ENCODE results near the gene NTMT1. TPM values are rescaled to one million over a fixed set of nuclear protein-coding genes. Genes with fewer than 3 reads are reported as not detected.
A peak's percentile ranks its signal among the peaks of the same experiment; 100 is the strongest.

Gene NTMT1
- total and polyA plus RNA-seq, 12 donors: 27.2 to 190 (median 73.6) TPM

DNA sequence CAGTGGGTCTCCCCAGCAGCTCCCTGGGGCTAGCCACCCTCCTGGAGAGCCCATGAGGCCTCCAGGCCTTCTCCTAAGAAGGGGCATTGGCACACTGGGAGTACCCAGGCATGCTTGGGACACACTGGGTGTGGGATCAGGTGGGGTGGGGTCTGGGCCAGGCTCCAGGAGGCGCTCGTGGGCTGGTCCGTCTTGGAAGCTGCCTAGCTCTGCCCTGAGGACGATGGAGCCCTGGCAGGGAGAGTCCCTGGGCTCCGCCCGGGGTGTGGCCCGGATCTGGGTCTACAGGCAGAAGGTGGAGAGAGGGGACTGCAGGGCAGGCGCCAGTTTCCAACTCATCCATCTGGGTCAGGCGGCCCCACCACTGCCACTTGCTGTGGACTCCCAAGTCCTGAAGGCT, 41.9 kb downstream of the NTMT1 start:
- no peak for TF ChIP-seq POLR2A (IDR thresholded peaks at IDR 0.05)
- TF ChIP-seq, protein P1, sequence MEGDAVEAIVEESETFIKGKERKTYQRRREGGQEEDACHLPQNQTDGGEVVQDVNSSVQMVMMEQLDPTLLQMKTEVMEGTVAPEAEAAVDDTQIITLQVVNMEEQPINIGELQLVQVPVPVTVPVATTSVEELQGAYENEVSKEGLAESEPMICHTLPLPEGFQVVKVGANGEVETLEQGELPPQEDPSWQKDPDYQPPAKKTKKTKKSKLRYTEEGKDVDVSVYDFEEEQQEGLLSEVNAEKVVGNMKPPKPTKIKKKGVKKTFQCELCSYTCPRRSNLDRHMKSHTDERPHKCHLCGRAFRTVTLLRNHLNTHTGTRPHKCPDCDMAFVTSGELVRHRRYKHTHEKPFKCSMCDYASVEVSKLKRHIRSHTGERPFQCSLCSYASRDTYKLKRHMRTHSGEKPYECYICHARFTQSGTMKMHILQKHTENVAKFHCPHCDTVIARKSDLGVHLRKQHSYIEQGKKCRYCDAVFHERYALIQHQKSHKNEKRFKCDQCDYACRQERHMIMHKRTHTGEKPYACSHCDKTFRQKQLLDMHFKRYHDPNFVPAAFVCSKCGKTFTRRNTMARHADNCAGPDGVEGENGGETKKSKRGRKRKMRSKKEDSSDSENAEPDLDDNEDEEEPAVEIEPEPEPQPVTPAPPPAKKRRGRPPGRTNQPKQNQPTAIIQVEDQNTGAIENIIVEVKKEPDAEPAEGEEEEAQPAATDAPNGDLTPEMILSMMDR (IDR thresholded peaks at IDR 0.05): no peak
- no peak overlapping the region for H3K27ac ChIP-seq
- intact Hi-C loops (cut with DNase I): no loop called here
- DNase-seq: no peak
- WGBS, 4 donors: 90 to 100% (median 94%) methylated on average over 2 to 9 of the region's 9 CpGs
- H3K4me3 ChIP-seq: no peak overlapping the region
- H3K27me3 ChIP-seq: peaks cover 5% of the 10 kb centered on the region
- no peaks in the 10 kb centered on the region for H3K9me3 ChIP-seq (replicated peaks in 1 of 3)
- H3K36me3 ChIP-seq (replicated peaks in 1 of 2): no peaks in the 10 kb centered on the region
- peaks cover 0 to 5% of the 10 kb centered on the region in 2 donors for H3K4me1 ChIP-seq (replicated peaks in 1 of 2)

DNA sequence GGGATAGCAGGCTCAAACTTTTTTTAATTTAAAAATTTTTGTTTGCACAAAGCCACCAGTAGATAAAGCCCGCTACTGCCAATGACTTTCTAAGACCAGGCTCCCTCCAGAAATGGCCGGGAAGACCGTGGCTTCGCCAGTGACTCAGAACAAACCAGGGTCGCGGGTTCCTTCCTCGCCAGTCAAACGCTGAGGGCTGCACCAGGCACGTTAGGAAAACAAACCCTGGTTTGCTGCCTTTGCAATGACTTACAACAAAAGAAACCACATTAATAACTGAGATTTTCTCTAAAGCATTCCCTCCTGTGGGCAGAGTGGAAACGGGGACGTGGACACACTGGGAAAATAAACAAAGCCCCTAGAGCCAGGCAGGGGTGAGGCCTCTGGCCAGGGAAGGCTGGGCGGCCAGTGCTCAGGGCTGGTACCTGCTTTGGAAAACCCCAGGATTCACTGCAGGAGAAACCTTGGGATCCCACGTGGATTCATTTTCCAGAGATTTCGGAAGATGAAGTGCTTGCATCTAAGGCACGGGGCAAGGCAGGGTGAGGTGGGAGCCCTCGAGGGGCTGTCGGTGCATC, 43.3 kb downstream of the NTMT1 start:
- Histone ChIP-seq H3K9me3 (replicated peaks in 1 of 3) (no peaks in the 10 kb centered on the region), H3K27me3 (peaks cover 5% of the 10 kb centered on the region), H3K27ac (peak overlapping the region in 1 of 5 donors; percentile 21), H3K4me1 (replicated peaks in 1 of 2) (peaks cover 0 to 5% of the 10 kb centered on the region in 2 donors), H3K36me3 (replicated peaks in 1 of 2) (no peaks in the 10 kb centered on the region), H3K4me3 (no peak overlapping the region)
- no peak for TF ChIP-seq POLR2A (IDR thresholded peaks at IDR 0.05)
- TF ChIP-seq, protein P1 (IDR thresholded peaks at IDR 0.05): no peak
- WGBS, 4 donors: 45 to 62% (median 52%) methylated on average over 17 of the region's 17 CpGs
- DNase-seq: peak in 5 of 7 donors; percentile 44 to 68 (median 50)
- intact Hi-C loops (cut with DNase I): no loop called here

DNA sequence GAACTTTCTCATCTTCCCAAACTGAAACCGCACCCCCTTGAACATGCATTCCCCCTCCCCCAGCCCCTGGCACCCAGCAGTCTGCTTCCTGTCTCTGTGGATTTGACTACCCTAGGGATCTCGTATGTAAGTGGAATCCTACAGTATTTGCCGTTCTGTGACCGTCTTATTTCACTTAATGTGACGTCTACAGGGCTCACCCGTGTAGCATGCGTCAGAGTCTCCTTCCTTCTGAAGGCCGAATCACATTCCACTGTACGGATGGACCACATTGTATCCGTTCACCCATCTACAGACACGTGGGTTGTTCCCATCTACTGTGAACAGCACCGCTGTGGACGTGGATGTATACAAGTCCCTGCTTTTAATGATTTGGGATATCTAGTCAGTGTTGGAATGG, 44.0 kb downstream of the NTMT1 start:
- Histone ChIP-seq H3K27ac (no peak overlapping the region), H3K4me3 (no peak overlapping the region), H3K4me1 (replicated peaks in 1 of 2) (peaks cover 0 to 4% of the 10 kb centered on the region in 2 donors), H3K27me3 (peaks cover 5% of the 10 kb centered on the region), H3K9me3 (replicated peaks in 1 of 3) (no peaks in the 10 kb centered on the region), H3K36me3 (replicated peaks in 1 of 2) (no peaks in the 10 kb centered on the region)
- 85 to 93% (median 90%) methylated on average over 13 of the region's 13 CpGs for WGBS, 4 donors
- intact Hi-C loops (cut with DNase I): no loop called here
- TF ChIP-seq, protein P1 (IDR thresholded peaks at IDR 0.05): no peak
- no peak for TF ChIP-seq POLR2A (IDR thresholded peaks at IDR 0.05)
- DNase-seq: no peak

DNA sequence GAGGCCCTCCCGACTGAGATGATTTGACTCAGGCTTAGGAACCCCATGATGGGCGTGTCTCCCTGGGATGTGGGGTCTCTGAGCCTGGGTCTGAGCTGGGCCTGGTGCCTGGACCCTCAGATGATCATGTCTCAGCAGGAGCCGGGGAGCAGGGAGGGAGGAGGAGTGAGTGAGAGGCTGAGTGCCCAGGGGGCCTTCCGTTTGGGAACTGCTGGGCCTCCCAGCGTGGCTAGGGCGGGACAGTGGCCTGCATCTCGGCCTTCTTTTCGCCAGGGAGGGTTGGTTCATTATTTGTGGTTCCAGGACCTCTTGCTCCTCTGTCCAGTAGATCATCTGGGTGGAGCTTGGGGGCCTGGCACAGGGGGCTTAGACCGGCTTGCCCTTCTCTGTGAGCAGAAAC, 45.1 kb downstream of the NTMT1 start:
- Histone ChIP-seq H3K27ac (no peak overlapping the region), H3K9me3 (replicated peaks in 1 of 3) (no peaks in the 10 kb centered on the region), H3K27me3 (peaks cover 5% of the 10 kb centered on the region), H3K36me3 (replicated peaks in 1 of 2) (no peaks in the 10 kb centered on the region), H3K4me1 (replicated peaks in 1 of 2) (no peaks in the 10 kb centered on the region), H3K4me3 (no peak overlapping the region)
- WGBS, 4 donors: 81 to 90% (median 87%) methylated on average over 6 to 9 of the region's 9 CpGs
- DNase-seq: no peak
- TF ChIP-seq, protein P1 (IDR thresholded peaks at IDR 0.05): no peak
- TF ChIP-seq POLR2A (IDR thresholded peaks at IDR 0.05): no peak
- intact Hi-C loops (cut with DNase I): no loop called here

All from adrenal gland (tissue), 12 donors.